Calu3 (cell line): ENCODE data around the gene DSTYK. TPM values are rescaled to one million over a fixed set of nuclear protein-coding genes. Genes with fewer than 3 reads are reported as not detected.

Experiments used
- BruUV-seq: library from RNA; stranded (reverse); fragments of 400-500 nt; replicated peaks from 2 replicates; lab custom pipeline; 2021; lab: Mats Ljungman, UMichigan
- CTCF ChIA-PET: fragments of 300-600 bp; sonication (Branson Sonifier 250); formaldehyde crosslinking; loops from one replicate; lab custom pipeline; 2022; ENCODE audit warnings: antibody characterized with exemption; lab: Charles Lee
- DNase-seq: peaks from one replicate; pipeline ENCODE4 v3.0.0; 2022
- H3K27ac Mint-ChIP-seq: one replicate; pipeline ENCODE4 v1.8.0; 2022; ENCODE audit warnings: mixed read lengths; ENCODE audit not compliant: unreplicated experiment
- H3K27me3 Mint-ChIP-seq: one replicate; pipeline ENCODE4 v1.8.0; 2022; ENCODE audit warnings: mixed read lengths; ENCODE audit not compliant: unreplicated experiment
- H3K36me3 Mint-ChIP-seq: one replicate; pipeline ENCODE4 v1.8.0; 2022; ENCODE audit warnings: mild to moderate bottlenecking, moderate library complexity, mixed read lengths; ENCODE audit not compliant: insufficient read depth, unreplicated experiment
- H3K4me1 Mint-ChIP-seq: one replicate; pipeline ENCODE4 v1.8.0; 2022; ENCODE audit warnings: mild to moderate bottlenecking, low read depth, mixed read lengths; ENCODE audit not compliant: unreplicated experiment
- H3K4me3 Mint-ChIP-seq: one replicate; pipeline ENCODE4 v1.8.0; 2022; ENCODE audit warnings: mild to moderate bottlenecking, low read depth, moderate library complexity, mixed read lengths; ENCODE audit not compliant: unreplicated experiment
- H3K9me3 Mint-ChIP-seq: one replicate; pipeline ENCODE4 v1.8.0; 2022; ENCODE audit warnings: low read depth, mixed read lengths; ENCODE audit not compliant: unreplicated experiment
- CTCF ChIP-seq: fragments of 200-600 bp; IDR thresholded peaks from one replicate; pipeline ENCODE4 v1.8.0; 2022; ENCODE audit warnings: antibody characterized with exemption; ENCODE audit not compliant: unreplicated experiment
- intact Hi-C: fragments of 100-400 bp; cut with micrococcal nuclease; formaldehyde crosslinking; loops from one replicate; pipeline ENCODE4 v1.10.0; 2022; ENCODE audit not compliant: unreplicated experiment
- total RNA-seq: library from RNA; stranded (reverse); gene quantifications from 2 replicates; pipeline ENCODE4 v1.2.3, GENCODE V29; 2022

Gene DSTYK
- total RNA-seq, 1 experiment from 2014 or later, result 8.3 TPM

GRCh38 chr1:205129447-205130029, 82.0 kb downstream of the DSTYK start:
- Mint-ChIP-seq H3K27ac (no peak overlapping the region), H3K9me3 (no peaks in the 10 kb centered on the region), H3K36me3 (no peaks in the 10 kb centered on the region), H3K4me1 (no peaks in the 10 kb centered on the region), H3K27me3 (no peaks in the 10 kb centered on the region), H3K4me3 (no peak overlapping the region)
- intact Hi-C loops, result no loop called here
- TF ChIP-seq CTCF, result no peak
- DNase-seq, result no peak
- CTCF ChIA-PET, result no interaction called here
- BruUV-seq, result no TSS peak

- Mint-ChIP-seq H3K36me3 (no peaks in the 10 kb centered on the region), H3K4me3 (no peak overlapping the region), H3K27ac (no peak overlapping the region), H3K4me1 (no peaks in the 10 kb centered on the region), H3K27me3 (no peaks in the 10 kb centered on the region), H3K9me3 (no peaks in the 10 kb centered on the region)
- CTCF ChIA-PET, result no interaction called here
- DNase-seq, result no peak
- TF ChIP-seq CTCF, result no peak
- intact Hi-C loops, result no loop called here
- no TSS peak for BruUV-seq
Observed at GRCh38 chr1:205128050-205128449, 83.5 kb downstream of the DSTYK start.

- CTCF ChIA-PET, result no interaction called here
- intact Hi-C loops, result no loop called here
- peaks cover under 1% of the 10 kb centered on the region for H3K36me3 Mint-ChIP-seq
- no peak overlapping the region for H3K4me3 Mint-ChIP-seq
- H3K4me1 Mint-ChIP-seq, result no peaks in the 10 kb centered on the region
- no peaks in the 10 kb centered on the region for H3K27me3 Mint-ChIP-seq
- no TSS peak for BruUV-seq
- DNase-seq, result no peak
- no peaks in the 10 kb centered on the region for H3K9me3 Mint-ChIP-seq
- TF ChIP-seq CTCF, result no peak
- H3K27ac Mint-ChIP-seq, result no peak overlapping the region
Observed at GRCh38 chr1:205127646-205128045, 83.9 kb downstream of the DSTYK start.

GRCh38 chr1:205124726-205125125, 86.8 kb downstream of the DSTYK start:
- H3K36me3 Mint-ChIP-seq, result peaks cover 28% of the 10 kb centered on the region
- DNase-seq, result no peak
- BruUV-seq, result no TSS peak
- H3K27me3 Mint-ChIP-seq, result no peaks in the 10 kb centered on the region
- no peaks in the 10 kb centered on the region for H3K9me3 Mint-ChIP-seq
- CTCF ChIA-PET, result no interaction called here
- intact Hi-C loops, result loop anchor here (5.0 kb wide), 1 partner anchor 133 kb away; no protein-coding TSS in a partner anchor
- no peak overlapping the region for H3K27ac Mint-ChIP-seq
- no peak for TF ChIP-seq CTCF
- H3K4me3 Mint-ChIP-seq, result no peak overlapping the region
- H3K4me1 Mint-ChIP-seq, result peaks cover 20% of the 10 kb centered on the region
